Activated T-cell treated with anti-CD3 and anti-CD28 coated beads for 24 hours (primary cell): ENCODE measurements around the gene CD72.
"Not testable (repeated sequence)": the region's sequence is repeated elsewhere in the genome, so short reads cannot be mapped to it uniquely, and the experiment has no call there.

Experiments
- DNase-seq: peaks from one replicate; pipeline ENCODE4 v3.0.0-alpha.2; 2020; ENCODE audit warnings: low read depth

CD72 gene

GRCh38 chr9:35616681-35617459, 1.3 kb downstream of the CD72 start:
- DNase-seq = peak; percentile 42

GRCh38 chr9:35615981-35616680, 2.1 kb downstream of the CD72 start:
- DNase-seq = no peak

GRCh38 chr9:35612843-35613242, 5.4 kb downstream of the CD72 start:
- DNase-seq = no peak

- DNase-seq = not testable (repeated sequence)
These were observed 6.1 kb downstream of the CD72 start for GRCh38 chr9:35612066-35612465.

- DNase-seq = peak; percentile 37
These were observed 6.9 kb downstream of the CD72 start for GRCh38 chr9:35611230-35611797.

DNA sequence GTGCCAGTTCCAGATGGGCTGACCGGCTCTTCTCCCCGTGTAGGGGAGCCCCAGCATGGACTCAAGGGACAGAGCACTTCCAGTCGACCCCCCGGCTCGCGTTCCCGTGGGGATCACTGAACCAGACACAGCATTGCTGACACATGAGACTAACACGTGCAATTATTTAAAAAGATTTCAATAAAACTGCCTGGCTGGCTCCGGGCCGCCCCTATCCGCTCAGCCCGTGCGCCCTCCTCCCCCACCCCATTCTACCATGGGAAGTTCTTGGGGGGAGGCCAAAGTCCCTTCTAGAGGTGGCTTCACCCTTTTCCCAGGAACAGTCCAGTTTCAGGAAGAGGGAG, 8.4 kb downstream of the CD72 start:
- no peak for DNase-seq

DNA sequence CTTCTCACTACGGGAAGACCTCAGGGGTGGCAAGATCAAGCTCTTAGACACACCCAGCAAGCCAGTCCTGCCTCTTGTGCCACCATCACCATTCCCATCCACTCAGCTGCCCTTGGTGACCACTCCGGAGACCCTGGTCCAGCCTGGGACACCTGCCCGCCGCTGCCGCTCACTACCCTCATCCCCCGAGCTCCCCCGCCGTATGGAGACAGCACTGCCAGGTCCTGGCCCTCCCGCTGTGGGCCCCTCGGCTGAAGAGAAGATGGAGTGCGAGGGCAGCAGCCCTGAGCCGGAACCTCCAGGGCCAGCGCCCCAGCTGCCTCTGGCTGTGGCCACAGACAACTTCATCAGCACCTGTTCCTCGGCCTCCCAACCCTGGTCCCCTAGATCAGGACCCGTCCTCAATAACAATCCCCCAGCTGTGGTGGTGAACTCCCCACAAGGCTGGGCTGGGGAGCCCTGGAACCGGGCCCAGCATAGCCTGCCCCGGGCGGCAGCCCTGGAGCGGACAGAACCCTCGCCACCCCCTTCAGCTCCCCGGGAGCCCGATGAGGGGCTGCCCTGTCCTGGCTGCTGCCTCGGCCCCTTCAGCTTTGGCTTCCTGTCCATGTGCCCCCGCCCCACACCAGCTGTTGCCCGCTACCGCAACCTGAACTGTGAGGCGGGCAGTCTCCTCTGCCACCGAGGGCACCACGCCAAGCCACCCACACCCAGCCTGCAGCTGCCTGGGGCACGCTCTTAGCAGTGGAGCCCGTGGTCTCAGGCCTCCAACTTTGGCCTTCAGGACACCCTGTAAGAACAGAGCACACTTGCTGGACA, 9.0 kb downstream of the CD72 start:
- no peak for DNase-seq

GRCh38 chr9:35608221-35608620, 10.0 kb downstream of the CD72 start:
- DNase-seq = no peak

DNA sequence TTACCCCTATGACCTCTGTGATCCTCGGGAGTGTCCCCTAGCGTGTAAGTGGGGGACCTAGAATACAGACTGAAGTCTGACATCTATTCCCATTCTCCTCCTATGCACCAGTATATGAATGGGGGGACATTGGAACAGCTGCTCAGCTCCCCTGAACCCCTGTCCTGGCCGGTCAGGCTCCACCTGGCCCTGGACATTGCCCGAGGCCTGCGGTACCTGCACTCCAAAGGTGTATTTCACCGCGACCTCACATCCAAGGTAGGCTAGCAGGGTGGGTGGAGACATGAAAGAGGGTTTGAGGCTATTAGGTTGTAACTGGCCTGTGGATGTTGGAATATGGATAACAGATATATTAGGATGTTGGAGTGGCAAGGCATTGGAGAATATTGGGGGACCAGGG, 11.5 kb downstream of the CD72 start:
- DNase-seq = no peak

- DNase-seq = no peak
These were observed 12.1 kb downstream of the CD72 start for GRCh38 chr9:35606138-35606504.

GRCh38 chr9:35605351-35606137, 12.7 kb downstream of the CD72 start:
- no peak for DNase-seq

GRCh38 chr9:35604578-35605350, 13.4 kb downstream of the CD72 start, which contains the start of gene TESK1:
TSS of gene TESK1 (plus strand) at chr9:35605262. CDS start at chr9:35605620, 358 bp downstream.
- DNase-seq = peak; percentile 70

DNA sequence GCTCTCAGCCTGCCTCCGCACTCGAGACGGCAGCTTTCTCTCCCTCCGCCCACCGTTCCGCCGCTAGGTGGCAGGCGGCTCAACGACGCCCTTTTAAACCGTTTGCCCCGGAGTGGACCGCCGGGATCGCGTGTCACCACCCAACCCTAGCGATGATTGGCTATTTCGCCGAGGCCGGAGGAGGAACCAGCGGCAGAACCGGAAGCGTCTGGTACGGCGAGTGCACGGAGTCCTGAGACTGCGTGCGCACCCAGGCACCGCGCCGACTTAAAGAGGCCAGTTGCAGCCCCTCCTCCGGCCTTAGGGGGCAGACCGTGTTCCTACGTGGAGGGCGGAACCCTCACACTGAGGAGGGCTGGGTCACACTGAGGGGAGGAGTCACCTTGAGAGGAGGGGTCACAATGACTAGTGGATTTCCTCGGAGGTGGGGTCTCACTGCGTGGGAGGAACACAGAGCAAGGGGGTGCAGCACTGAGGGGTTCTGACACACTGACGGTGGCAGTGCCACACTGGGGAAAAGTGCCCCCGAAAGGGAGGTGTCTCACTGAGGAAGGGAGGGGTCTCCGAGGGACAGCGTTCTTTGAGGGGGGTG, 14.1 kb downstream of the CD72 start:
- DNase-seq = peak; percentile 99

DNA sequence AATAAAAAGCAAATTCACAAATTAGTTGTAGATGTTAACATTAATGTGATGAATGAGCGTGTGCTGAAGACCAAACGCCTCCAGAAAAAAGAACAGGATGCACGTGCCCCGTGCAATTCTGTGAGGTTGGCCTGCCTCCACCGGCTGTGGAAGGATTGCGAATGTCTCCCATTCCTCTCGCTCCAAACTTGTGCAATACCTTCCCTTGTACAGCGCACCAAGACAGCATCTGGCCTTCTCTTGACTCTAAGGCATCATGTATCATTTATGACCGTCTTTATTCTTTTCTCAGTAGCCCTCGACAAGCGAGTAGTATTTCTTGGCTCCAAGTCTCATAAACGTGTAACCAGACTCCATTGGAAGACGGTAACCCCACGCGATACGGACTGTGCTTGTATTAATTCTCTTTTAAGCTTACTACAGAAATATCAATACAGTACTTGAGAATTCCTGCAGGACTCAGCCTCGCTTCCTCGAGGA, 14.7 kb downstream of the CD72 start:
- no peak for DNase-seq

GRCh38 chr9:35599763-35600604, 18.2 kb downstream of the CD72 start:
- DNase-seq = no peak

DNA sequence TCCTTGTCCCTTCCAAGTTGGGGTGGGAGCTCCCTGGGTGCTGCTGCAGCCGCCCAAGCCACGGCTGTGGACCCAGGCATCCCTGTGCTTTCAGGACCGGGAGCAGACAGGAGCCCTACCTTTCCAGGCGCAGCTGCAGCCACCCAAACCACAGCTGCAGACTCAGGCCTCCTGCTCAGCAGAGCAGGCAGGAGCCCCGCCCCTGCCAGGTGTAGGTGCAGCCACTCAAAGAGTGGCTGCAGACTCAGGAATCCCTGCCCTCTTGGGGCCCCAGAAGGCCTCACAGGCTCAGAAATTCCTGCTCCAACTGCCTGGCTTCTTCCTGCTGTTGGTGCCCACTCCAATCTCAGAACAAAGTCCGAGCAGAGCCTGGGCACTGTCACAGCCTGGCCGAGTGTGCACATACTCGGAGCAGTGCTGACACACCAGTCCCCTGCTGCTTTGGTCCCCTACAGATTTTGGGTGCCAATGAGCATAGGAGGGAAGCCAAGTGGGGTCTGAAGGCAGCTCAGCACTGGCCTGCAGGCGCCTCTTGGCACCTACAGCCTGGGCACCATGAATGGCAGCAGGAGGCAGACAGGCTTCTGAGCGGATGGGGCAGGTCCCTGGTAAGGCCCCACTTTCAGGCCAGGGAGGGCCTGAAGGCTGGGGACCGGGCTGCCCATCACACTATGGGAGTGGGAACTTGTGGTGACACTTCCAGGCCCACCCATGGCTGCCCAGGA, 19.2 kb downstream of the CD72 start:
- no peak for DNase-seq

DNA sequence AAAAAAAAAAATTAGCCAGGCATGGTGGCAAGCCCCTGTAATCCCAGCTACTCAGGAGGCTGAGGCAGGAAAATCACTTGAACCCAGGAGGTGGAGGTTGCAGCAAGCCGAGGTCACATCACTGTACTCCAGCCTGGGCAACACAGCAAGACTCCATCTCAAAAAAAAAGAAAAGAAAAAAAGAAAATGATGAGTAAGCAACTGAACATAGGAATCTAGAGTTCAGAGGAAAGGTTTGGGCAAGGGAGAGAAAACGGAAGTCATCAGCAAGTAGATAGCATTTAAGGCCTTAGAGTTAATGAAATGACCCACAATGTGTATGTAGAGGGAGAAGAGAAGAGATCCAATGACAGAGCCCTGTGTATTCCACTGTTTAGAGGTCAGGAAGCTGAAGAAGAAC, 21.3 kb downstream of the CD72 start:
- not testable (repeated sequence) for DNase-seq

- no peak for DNase-seq
These were observed 23.7 kb downstream of the CD72 start for GRCh38 chr9:35594471-35594870.

GRCh38 chr9:35593581-35593980, 24.6 kb downstream of the CD72 start:
- DNase-seq = no peak
